Neural cell (in vitro differentiated cells): ENCODE data around the gene NCKAP5L. TPM values are rescaled to one million over a fixed set of nuclear protein-coding genes. Genes with fewer than 3 reads are reported as not detected.
"Not testable (repeated sequence)": the region's sequence is repeated elsewhere in the genome, so short reads cannot be mapped to it uniquely, and the experiment has no call there.

Experiments
- H2AFZ ChIP-seq: fragments of 200-600, 300-800 bp; sonication (generic), shearing (Covaris generic); 2 replicates; pipeline ENCODE4 v1.6.0; 2014; ENCODE audit warnings: low read depth, mild to moderate bottlenecking, antibody characterized with exemption, low read length, moderate library complexity
- H3F3A ChIP-seq: fragments of 200-600 bp; shearing (Covaris generic); 2 replicates; pipeline ENCODE4 v1.6.1; 2016; ENCODE audit warnings: mild to moderate bottlenecking, moderate library complexity, mixed read lengths, antibody characterized with exemption, low read length; ENCODE audit not compliant: insufficient read depth, poor library complexity, severe bottlenecking
- H3K27ac ChIP-seq: fragments of 200-600, 300-800 bp; sonication (generic), shearing (Covaris generic); 2 replicates; pipeline ENCODE4 v1.5.1; 2014; ENCODE audit warnings: mild to moderate bottlenecking, low read length, moderate library complexity
- H3K27me3 ChIP-seq: fragments of 300-800, 200-600 bp; sonication (generic), shearing (Covaris generic); 2 replicates; pipeline ENCODE4 v1.6.0; 2014; ENCODE audit warnings: mild to moderate bottlenecking, low read depth, low read length, moderate library complexity; ENCODE audit not compliant: insufficient read depth
- H3K36me3 ChIP-seq: fragments of 300-800, 200-600 bp; sonication (generic), shearing (Covaris generic); 2 replicates; pipeline ENCODE4 v1.5.1; 2014; ENCODE audit warnings: mild to moderate bottlenecking, antibody characterized with exemption, low read length, moderate library complexity; ENCODE audit not compliant: insufficient read depth
- H3K4me2 ChIP-seq: fragments of 300-800, 200-600 bp; sonication (generic), shearing (Covaris generic); 2 replicates; pipeline ENCODE4 v1.6.0; 2014; ENCODE audit warnings: mild to moderate bottlenecking, low read length
- H3K4me3 ChIP-seq: fragments of 300-800, 200-600 bp; sonication (generic), shearing (Covaris generic); 2 replicates; pipeline ENCODE4 v1.5.1; 2014; ENCODE audit warnings: mild to moderate bottlenecking, low read length, moderate library complexity
- H3K79me2 ChIP-seq: fragments of 200-600 bp; shearing (Covaris generic); replicated peaks from 2 replicates; pipeline ENCODE4 v1.6.0; 2014; ENCODE audit warnings: mild to moderate bottlenecking, low read length, moderate library complexity; ENCODE audit not compliant: insufficient read depth
- H3K9ac ChIP-seq: fragments of 300-800, 200-600 bp; sonication (generic), shearing (Covaris generic); 2 replicates; pipeline ENCODE4 v1.6.1; 2016; ENCODE audit warnings: mild to moderate bottlenecking, low read length, mixed read lengths
- H3K9me2 ChIP-seq: fragments of 200-600 bp; shearing (Covaris generic); 2 replicates; pipeline ENCODE4 v1.6.1; 2016; ENCODE audit warnings: mild to moderate bottlenecking, low read length, mixed read lengths; ENCODE audit not compliant: insufficient read depth
- H3K9me3 ChIP-seq: fragments of 200-600, 300-800 bp; sonication (generic), shearing (Covaris generic); 2 replicates; pipeline ENCODE4 v1.6.1; 2016; ENCODE audit warnings: mild to moderate bottlenecking, mixed run types, low read length, moderate library complexity, mixed read lengths
- H4K20me1 ChIP-seq: fragments of 200-600 bp; shearing (Covaris generic); 2 replicates; pipeline ENCODE4 v1.6.1; 2016; ENCODE audit warnings: mild to moderate bottlenecking, mixed run types; ENCODE audit not compliant: insufficient read depth
- EP300 ChIP-seq: fragments of 450-650 bp; conservative IDR thresholded peaks from 2 replicates; pipeline ENCODE4 v1.6.1; 2014; ENCODE audit warnings: antibody characterized with exemption, mild to moderate bottlenecking, moderate library complexity; ENCODE audit not compliant: poor library complexity, severe bottlenecking
- EZH2 ChIP-seq: fragments of 200-600, 300-800 bp; shearing (Covaris generic), sonication (generic); IDR thresholded peaks from 2 replicates; pipeline ENCODE4 v1.6.1; 2014; ENCODE audit warnings: antibody characterized with exemption, low read length, borderline replicate concordance, mild to moderate bottlenecking; ENCODE audit not compliant: insufficient read depth, poor library complexity, severe bottlenecking
- MXI1 ChIP-seq: fragments of 450-650 bp; conservative IDR thresholded peaks from 2 replicates; pipeline ENCODE4 v1.6.1; 2014; ENCODE audit warnings: antibody characterized with exemption, mild to moderate bottlenecking; ENCODE audit not compliant: poor library complexity, severe bottlenecking
- POLR2AphosphoS5 ChIP-seq: IDR thresholded peaks from 2 replicates; pipeline ENCODE4 v1.6.1; 2012
- RAD21 ChIP-seq: fragments of 450-650 bp; conservative IDR thresholded peaks from 2 replicates; pipeline ENCODE4 v1.6.1; 2014; ENCODE audit warnings: antibody characterized with exemption, mild to moderate bottlenecking, moderate library complexity
- SMC3 ChIP-seq: fragments of 450-650 bp; conservative IDR thresholded peaks from 2 replicates; pipeline ENCODE4 v1.6.1; 2014; ENCODE audit warnings: antibody characterized with exemption, mild to moderate bottlenecking, moderate library complexity; ENCODE audit not compliant: poor library complexity
- TAF1 ChIP-seq: IDR thresholded peaks from 2 replicates; pipeline ENCODE4 v1.6.1; 2012; ENCODE audit warnings: low read depth
- polyA plus RNA-seq: library from polyadenylated mRNA; depleted of rRNA; stranded (reverse); fragments of >200 nt; gene quantifications from 2 replicates; pipeline ENCODE4 v1.2.3, GENCODE V29; 2014
- TF ChIP-seq, protein P1 (sequence below): fragments of 450-650 bp; IDR thresholded peaks from 2 replicates; pipeline ENCODE4 v1.5.1; 2014; ENCODE audit warnings: antibody characterized with exemption, mild to moderate bottlenecking, moderate library complexity; ENCODE audit not compliant: poor library complexity, severe bottlenecking
- TF ChIP-seq, protein P2 (sequence below): IDR thresholded peaks from 2 replicates; pipeline ENCODE4 v1.6.1; 2012; ENCODE audit warnings: borderline replicate concordance

The NCKAP5L gene
- polyA plus RNA-seq, 1 donor from 2014 or later, result 6.2 TPM

DNA sequence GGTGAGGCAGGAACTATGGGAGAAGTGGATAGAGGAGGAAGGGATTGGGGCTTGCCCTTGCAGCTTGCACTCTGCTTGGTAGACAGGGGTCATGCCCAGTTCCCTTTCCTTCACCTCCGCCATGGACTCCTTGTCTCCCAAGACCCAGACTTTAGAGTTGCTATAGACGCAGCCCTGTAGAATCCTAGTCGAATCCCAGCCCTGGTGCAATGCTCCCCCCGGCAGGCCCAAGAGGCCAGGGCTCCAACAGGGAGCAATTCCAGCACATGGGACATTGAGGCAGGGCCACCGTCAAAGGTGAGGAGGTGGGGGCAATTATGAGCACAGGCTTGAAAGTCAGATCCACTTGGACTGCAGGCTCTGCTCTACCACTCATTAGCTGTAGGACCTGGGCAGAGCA, 44.2 kb upstream of the NCKAP5L start:
- Histone ChIP-seq H3K9me2 (no peaks in the 10 kb centered on the region), H3K4me3 (no peak overlapping the region), H3K4me2 (no peak overlapping the region), H3F3A (no peaks in the 10 kb centered on the region), H3K9me3 (no peaks in the 10 kb centered on the region), H2AFZ (no peak overlapping the region), H4K20me1 (no peaks in the 10 kb centered on the region), H3K27ac (no peak overlapping the region), H3K27me3 (no peaks in the 10 kb centered on the region), H3K79me2 (no peaks in the 10 kb centered on the region), H3K36me3 (no peaks in the 10 kb centered on the region), H3K9ac (no peak overlapping the region)
- TF ChIP-seq RAD21 (no peak), EZH2 (no peak), TAF1 (no peak), MXI1 (no peak), SMC3 (no peak), EP300 (no peak), POLR2AphosphoS5 (no peak)
- TF ChIP-seq, protein P1, sequence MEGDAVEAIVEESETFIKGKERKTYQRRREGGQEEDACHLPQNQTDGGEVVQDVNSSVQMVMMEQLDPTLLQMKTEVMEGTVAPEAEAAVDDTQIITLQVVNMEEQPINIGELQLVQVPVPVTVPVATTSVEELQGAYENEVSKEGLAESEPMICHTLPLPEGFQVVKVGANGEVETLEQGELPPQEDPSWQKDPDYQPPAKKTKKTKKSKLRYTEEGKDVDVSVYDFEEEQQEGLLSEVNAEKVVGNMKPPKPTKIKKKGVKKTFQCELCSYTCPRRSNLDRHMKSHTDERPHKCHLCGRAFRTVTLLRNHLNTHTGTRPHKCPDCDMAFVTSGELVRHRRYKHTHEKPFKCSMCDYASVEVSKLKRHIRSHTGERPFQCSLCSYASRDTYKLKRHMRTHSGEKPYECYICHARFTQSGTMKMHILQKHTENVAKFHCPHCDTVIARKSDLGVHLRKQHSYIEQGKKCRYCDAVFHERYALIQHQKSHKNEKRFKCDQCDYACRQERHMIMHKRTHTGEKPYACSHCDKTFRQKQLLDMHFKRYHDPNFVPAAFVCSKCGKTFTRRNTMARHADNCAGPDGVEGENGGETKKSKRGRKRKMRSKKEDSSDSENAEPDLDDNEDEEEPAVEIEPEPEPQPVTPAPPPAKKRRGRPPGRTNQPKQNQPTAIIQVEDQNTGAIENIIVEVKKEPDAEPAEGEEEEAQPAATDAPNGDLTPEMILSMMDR, result no peak
- TF ChIP-seq, protein P2, sequence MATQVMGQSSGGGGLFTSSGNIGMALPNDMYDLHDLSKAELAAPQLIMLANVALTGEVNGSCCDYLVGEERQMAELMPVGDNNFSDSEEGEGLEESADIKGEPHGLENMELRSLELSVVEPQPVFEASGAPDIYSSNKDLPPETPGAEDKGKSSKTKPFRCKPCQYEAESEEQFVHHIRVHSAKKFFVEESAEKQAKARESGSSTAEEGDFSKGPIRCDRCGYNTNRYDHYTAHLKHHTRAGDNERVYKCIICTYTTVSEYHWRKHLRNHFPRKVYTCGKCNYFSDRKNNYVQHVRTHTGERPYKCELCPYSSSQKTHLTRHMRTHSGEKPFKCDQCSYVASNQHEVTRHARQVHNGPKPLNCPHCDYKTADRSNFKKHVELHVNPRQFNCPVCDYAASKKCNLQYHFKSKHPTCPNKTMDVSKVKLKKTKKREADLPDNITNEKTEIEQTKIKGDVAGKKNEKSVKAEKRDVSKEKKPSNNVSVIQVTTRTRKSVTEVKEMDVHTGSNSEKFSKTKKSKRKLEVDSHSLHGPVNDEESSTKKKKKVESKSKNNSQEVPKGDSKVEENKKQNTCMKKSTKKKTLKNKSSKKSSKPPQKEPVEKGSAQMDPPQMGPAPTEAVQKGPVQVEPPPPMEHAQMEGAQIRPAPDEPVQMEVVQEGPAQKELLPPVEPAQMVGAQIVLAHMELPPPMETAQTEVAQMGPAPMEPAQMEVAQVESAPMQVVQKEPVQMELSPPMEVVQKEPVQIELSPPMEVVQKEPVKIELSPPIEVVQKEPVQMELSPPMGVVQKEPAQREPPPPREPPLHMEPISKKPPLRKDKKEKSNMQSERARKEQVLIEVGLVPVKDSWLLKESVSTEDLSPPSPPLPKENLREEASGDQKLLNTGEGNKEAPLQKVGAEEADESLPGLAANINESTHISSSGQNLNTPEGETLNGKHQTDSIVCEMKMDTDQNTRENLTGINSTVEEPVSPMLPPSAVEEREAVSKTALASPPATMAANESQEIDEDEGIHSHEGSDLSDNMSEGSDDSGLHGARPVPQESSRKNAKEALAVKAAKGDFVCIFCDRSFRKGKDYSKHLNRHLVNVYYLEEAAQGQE, result no peak

DNA sequence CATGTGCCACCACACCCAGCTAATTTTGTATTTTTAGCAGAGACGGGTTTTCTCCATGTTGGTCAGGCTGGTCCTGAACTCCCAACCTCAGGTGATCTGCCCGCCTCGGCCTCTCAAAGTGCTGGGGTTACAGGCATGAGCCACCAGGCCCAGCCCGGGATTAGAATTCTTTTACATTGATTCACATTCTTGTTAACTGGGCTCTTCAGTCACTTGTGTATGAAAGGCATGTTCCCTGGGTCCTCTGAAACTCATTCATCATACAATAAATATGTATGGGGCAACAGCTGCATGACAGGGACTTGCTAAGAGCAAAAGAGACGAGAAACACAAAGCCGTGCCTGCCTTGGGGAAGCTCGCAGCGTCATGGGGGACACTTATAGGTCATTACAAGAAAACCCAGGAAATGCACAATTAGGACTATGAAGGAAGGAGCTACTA, 43.6 kb upstream of the NCKAP5L start:
- H3K27me3 ChIP-seq, result not testable (repeated sequence)

DNA sequence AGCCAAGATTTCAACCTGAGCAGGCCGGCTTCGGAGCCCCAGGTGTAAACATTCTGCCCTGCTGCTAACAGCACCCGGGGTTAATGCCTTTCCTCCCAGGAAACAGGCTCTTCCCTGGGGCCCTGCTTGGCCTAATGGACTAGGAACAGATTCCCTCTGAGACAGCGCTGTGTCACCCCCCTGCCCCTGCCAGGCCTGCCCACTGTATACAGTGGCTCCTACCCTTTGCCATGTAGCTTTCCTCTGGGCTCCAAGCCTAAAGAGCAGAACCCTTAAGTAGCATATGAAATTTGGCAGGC, 43.0 kb upstream of the NCKAP5L start:
- Histone ChIP-seq H2AFZ (no peak overlapping the region), H3K9me2 (no peaks in the 10 kb centered on the region), H3K9ac (no peak overlapping the region), H3K79me2 (no peaks in the 10 kb centered on the region), H3K4me2 (no peak overlapping the region), H3F3A (no peaks in the 10 kb centered on the region), H3K4me3 (no peak overlapping the region), H3K27me3 (no peaks in the 10 kb centered on the region), H3K36me3 (no peaks in the 10 kb centered on the region), H4K20me1 (no peaks in the 10 kb centered on the region), H3K27ac (no peak overlapping the region), H3K9me3 (no peaks in the 10 kb centered on the region)
- TF ChIP-seq MXI1 (no peak), POLR2AphosphoS5 (no peak), RAD21 (no peak), EZH2 (no peak), TAF1 (no peak)
- TF ChIP-seq, protein P1, result no peak

More for the DNA sequence above, 43.6 kb upstream of the NCKAP5L start:
- not testable (repeated sequence) for H4K20me1 ChIP-seq, H3K9me3 ChIP-seq, H3K9me2 ChIP-seq, H3K36me3 ChIP-seq, H3K9ac ChIP-seq, H3F3A ChIP-seq, H3K79me2 ChIP-seq, H3K4me2 ChIP-seq, H3K27ac ChIP-seq, H2AFZ ChIP-seq, H3K4me3 ChIP-seq
